ENCODE measurements around the gene ARHGAP18.

Gene ARHGAP18

DNA sequence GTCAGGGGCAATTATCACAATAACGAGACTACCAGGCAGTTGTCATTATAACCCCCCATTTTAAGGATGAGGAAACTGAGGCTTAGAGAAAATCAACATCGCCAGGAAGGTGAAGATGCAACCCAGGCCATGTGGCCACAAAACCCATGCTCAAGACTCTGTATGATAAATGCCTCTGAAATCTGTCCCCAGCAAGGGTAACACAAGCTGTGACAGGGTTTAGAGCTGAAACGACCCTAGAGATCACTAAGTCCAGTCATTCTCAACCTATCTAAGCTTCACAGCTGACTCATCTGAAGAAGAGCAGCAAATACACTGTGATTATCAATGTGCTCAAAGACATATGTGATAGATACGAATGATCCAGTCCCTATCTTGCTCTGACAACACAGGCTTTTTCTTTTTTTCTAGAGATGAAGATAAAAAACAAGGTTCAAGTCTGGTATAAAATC lies 47.0 kb downstream of the ARHGAP18 start:
- DNase-seq = no peak

DNA sequence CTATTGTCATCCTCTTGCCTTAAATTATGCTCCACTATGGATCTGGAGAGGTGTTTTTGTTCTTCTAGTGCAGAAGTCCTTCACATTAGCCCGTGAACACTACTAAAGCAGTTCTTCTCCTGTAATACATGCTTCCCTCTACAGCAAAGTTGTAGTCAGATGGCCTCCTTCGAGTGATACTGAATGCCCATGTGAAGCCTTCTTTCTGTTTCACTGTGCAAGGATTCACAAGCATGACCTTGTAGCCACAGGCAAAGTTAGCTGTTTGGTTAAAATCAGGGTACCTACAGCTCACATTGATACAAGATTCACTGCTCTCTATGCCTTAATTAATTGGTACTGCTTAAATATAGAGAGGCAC lies 47.6 kb downstream of the ARHGAP18 start:
- DNase-seq = no peak

DNA sequence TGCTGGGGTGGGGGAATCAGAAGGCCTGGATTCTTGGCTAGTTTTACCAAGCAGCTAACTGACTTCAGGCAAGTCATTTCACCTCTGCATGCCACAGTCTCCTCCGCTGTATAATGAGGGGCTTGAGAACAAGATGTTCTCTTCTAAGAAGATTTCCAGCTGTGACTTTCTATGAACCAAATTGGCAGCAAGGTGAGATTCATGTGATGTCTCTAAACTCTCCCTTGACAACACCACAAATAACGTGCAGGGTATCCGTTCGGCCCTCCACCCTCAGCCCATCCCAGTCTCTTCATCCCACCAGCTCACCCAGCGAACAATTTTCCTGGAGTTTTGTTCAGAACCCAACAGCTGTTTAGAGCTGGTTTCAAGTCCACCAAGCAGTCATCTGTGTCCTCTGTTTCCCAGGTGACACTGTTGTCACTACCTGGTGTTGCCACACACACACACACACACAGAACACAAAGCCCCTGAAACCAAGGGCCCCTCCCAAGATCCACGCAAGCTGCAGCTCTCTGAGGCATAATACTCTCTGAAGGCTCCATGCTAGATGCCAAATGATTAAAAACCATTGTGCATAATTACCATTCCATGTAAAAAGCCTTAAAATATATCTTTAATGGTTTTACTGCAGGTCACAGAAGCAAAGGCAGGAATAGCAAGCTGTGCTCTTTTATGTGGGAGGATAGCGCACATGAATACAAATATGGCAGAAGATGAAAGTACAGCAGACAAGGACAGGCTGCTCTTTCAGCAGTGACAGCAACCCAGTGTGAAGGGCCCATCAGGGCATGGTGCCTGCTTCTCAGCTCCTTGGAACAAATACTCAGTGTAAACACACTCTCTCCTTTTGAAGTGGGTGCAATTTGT lies 48.2 kb downstream of the ARHGAP18 start:
- no peak for DNase-seq

DNA sequence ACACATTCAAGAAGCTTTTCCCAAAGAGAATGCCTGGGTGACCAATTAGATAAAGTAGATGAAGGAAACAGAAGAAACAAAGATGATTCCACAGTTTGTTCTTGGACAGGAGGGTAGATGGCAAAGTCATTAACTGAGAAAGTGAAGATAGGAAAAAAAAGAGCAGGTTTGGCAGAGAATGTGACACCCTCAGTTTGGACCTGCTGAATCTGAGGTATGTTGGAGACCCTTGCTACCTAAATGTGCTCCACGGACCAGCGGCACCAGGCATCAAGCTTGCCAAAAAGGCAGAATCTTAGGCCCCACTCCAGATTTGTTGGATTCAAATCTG lies 49.7 kb downstream of the ARHGAP18 start:
- DNase-seq = no peak

DNA sequence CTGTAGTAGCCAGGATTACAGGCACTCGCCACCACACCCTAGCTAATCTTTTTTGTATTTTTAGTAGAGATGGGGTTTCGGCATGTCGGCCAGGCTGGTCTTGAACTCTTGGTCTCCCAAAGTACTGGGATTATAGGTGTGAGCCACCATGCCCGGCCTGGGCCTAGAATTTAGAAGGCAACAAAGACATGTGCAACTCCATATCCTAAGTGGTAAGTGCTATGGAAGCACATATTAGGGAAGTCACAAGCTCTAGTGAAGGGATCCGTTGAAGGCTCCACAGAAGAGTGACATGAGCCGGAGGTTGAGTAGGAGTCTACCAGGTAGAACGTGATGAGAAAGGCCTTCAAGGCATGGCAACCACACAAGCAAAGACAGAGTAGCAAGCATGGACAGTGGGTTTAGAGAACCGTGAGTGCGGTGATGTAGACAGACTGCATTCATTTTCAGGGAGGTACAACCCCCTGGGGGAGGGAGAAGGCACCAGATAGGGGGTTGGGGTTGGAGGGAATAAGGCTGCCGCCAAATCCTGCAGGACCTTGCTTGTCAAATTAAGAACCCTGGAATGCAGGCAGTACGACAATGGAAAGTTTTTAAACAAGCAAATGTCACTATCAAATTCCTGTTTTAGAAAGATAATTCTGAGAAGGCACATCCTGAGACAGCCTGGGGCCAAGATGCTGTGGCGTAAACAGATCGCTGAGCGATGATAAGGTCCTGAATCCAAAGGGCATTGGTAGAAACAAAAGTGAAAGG lies 50.2 kb downstream of the ARHGAP18 start:
- DNase-seq = no peak

DNA sequence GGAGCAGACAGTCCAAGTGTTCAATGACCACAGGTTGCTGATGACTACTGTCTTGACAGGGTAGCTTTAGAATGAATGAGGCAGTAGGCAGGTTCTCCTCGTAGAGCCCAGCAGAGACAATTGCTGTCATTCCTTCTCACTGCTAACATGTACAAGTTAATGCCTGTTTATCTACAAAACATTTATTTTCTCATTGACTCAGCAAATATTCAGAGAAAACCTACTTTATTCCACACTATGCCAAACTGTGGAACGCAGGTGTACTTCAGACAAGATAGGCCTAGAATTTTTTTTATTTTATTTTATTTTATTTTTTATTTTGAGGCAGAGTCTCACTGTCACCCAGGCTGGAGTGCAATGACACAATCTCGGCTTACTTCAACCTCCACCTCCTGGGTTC lies 50.8 kb downstream of the ARHGAP18 start:
- DNase-seq = no peak

DNA sequence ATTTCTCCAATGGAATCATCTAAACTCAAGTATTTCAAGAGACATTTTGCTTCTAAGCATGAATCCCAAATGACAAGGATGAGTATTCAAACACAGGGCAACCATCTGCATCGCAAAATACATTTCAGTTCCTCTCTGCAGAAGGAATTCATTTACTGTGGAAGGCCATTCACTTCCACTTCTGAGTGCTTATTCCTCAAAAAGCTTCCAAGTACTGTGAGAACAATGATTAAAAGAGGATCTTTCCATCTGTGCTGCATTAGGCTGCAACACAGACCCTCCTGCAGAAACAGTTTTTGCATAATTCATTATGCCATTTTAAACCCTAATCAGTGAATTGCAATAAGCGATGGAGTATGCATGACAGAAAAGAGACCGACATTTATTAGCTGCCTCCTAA lies 52.5 kb downstream of the ARHGAP18 start:
- DNase-seq = no peak

DNA sequence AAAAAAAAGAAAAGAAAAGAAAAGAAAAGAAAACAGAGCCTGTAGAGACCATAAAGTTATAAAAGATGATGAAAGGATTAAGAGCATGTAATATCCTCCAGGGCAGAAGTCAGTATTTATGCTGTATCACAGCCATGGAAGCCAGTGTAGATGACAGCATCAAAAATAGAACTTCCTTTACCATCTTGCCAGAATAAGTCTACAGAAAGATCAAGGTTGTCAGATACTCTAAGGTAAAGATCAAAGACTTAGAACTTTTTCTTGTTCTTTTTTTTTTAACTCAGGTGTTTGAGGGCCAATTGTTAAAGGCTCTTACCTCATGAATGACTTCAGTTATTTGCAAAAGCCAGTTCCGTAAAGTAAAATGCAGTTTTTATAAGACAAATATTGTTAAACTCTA lies 54.6 kb downstream of the ARHGAP18 start:
- no peak for DNase-seq

DNA sequence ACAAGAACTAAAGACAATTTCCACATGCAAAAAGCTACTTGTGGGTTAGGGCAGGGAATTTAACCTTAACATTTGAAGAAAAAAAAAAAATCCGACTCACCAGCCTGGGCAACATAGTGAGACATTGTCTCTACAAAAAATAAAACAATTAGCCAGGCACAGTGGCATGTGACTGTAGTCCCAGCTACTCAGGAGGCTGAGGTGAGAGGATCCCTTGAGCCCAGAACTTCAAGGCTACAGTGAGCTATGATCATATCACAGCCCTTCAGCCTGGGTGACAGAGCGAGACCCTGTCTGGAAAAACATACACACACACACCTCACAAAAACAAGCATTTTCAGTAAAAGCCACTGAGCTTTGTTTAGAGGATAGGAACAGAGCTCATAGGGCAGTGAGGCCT lies 56.2 kb downstream of the ARHGAP18 start:
- DNase-seq = no peak

DNA sequence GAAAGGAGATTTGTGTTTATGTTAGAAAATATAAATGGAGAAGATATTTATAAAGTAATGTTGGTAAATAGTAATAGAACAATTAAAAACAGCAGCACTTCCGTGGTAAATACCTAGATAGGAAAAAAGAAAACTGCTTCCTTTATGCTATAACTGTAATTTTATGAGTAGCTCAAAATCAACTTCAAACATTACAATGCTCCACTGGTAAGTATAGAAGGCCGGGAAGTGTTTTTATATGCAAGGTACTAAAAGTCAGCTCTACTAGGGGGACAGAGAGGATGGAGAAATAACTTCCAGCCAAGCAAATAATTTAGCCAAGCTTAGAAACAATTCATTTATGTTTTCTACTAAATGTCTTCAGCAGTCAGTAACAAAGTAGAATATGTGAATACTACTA lies 56.7 kb downstream of the ARHGAP18 start:
- DNase-seq = no peak

DNA sequence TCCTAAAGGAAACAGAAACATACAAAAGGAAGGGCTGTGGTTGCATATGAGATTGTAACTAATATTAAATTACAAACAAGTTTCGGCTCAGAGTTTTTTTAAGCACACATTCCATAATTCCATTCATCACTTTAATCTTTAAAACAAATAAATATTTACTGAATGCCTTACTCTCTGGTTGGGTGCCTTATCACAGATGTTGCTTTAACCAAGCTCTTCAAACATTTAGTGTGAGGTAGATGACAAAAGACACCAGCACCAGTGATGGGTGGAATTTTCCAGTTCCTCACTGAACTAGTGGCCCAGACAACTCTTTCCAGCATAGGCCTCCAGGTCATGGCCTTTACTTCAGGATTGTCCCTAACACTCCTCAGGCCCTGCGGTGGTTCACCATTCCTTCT lies 58.7 kb downstream of the ARHGAP18 start:
- no peak for DNase-seq

DNA sequence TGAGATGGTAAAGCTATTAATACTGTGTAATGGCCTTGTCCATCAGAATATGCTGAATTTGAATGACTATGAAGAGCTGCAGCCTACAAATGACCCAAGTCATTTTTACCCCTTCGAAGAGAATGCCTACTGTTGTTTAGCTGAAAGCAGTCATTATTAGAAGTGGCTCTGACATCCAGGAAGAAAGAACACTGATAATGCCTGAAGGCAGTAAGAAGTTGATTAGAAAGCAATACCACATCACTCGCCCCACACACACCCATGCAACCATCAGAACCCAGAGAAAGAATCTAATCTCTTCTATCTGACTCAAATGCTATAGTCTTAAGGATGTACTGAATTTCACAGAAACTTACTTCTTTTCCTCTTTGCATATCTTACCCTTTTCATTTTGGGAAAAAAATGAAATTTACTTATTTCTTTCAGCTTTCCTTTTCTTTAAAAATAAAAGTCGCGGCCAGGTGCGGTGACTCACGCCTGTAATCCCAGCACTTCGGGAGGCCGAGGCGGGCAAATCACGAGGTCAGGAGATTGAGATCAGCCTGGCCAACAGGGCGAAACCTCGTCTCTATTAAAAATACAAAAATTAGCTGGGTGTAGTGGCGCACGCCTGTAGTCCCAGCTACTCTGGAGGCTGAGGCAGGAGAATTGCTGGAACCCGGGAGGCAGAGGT lies 61.0 kb downstream of the ARHGAP18 start:
- no peak for DNase-seq

DNA sequence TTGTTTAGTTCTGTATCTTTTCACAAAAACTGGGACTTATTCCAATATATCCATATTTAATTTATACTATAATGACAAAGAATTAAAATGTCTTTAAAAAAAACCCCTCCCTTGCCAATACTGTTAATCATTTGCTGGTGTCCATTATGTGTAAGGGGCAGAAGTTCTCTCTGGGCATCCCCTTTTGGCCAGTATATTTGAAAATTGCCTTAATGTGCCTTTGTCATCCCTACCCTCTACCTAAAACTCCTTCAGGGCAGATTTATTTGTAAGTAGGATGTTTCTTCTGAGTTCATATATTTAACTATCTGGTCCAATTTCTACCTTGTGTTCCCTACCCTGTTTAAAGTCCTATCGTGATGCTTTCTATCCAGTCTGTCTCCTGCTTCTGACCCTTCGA lies 62.9 kb downstream of the ARHGAP18 start:
- no peak for DNase-seq

DNA sequence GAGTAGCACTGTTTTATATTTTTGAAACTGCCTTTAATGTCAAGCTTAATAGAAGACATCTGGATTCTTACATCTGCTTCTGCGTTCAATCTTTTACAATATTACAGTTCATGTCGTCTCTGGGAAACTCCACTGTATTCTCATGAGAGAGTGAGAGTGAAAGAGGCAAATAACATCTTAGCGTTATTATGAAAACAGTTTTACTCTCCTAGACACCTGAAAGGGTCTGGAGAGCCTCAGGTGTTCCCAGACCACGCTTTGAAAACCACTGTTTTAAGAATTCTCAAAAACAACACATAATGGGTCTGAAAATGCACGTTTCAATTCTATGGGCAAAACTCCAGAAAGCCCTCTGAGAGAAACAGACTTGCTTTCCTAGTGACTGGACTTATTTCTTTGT lies 63.3 kb downstream of the ARHGAP18 start:
- no peak for DNase-seq

DNA sequence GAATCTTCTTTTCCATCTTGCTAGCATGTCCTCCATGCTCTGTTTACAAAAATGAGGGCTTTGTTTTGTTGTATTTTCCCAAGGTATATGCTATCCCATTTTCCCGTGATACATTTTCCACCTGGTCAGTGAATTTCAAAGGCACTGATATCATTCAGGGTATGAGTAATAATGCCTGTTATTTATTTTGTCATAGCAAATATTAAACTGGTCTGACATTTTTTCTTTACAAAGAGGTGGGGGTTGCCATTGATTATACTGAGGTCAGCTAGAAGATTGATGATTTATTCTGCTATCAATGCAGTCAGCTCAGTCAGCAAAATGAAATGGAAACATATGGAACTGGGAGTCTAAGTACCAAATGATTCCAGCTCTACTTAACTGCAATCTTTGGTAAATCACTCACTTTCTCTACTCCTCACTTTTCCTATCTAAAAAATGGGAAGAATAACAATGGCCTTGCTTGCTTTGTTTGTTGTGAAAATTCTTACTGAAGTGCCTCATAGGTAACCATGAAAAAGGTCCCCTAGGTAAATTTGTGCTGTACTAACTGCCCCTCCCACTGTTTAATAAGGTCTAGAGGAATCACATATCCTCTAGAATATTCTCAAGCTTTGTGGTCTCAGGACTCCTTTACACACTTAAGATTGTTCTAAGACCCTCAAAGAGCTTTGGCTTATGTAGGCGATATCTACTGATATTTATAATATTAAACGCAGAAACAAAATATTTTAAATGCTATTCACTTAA lies 64.0 kb downstream of the ARHGAP18 start:
- no peak for DNase-seq

DNA sequence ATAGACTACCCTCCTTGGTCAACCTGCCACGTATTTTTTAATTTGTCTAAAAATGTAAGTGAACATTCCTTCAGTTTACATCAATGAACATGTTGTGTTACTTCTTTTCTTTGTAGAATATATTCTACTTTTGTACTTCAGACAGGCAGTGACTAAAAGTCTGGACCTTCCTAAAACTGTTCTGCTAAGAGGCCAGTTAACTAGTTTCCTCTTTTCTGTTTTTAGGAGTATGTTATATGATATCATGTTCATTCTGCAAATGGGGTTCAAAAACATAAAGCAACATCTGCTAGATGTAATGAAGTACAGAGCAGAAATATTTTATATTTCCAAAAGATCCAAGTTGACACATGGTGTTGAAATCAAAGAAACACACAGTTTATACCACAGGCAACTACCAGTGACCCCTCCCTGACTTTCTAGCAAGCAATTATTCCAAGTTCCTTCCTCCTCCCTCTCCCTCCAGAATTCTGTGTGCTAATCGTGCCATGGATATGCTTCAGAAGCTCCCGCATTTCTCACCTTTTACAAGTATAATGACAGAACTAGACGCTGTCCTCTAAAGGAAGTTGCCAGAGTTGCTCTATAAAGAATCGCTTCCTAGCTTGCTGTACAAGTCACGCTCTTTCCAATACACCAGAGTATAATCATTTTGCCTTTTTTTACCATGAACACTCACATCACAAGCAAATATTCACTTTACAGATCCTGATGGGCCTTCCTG lies 64.7 kb downstream of the ARHGAP18 start:
- DNase-seq = no peak

DNA sequence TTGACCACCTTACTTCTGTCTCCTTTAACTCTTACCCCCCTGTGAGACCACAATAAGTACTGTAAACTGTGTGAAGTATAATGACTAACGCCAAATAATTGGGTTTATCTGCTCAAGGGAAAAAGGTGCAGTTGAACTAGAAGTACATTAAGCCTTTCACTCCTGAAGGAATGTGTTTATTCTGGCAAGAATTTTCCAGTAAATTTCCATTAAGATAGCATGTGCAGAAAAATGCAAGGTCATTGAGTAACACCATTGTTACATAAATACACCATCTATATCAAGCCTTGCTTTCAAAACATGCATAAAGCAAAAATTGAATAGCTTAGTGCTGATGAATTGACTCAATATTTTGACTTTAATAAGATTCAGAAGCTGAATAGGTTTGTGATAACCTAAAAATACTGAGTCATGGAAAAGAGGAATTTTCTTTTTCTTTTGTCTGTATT lies 65.4 kb downstream of the ARHGAP18 start:
- no peak for DNase-seq

DNA sequence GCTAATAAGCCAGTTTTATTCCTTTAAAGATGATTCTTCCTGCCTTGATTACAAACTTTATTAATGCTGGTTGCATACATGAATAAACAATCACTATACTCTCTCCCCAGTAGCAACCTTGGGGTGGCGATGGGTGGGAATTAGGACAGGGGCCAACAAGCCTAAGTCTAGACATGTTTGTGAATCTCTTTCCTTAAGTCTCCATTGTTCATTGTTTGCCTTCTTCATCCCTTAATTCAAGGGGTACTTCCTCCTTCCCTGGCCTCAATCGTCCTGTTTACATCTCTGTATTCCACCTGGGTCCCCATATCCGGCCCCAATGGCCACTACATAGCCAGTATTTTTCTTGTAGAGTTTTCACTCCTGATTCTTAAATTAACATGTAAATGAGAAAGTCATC lies 66.0 kb downstream of the ARHGAP18 start:
- DNase-seq = no peak

DNA sequence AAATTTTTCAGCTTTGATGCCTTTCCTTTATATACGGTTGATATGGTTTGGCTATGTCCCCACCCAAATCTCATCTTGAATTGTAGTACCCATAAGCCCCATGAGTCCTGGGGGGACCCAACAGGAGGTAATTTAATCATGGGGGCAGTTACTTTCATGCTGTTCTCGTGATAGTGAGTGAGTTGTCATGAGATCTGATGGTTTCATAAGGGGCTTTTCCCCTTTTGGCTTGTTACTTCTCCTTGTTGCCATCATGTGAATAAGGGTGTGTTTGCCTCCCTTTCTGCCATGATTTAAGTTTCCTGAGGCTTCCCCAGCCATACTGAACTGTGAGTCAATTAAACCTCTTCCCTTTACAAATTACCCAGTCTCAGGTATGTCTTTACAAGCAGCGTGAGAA lies 66.8 kb downstream of the ARHGAP18 start:
- no peak for DNase-seq

DNA sequence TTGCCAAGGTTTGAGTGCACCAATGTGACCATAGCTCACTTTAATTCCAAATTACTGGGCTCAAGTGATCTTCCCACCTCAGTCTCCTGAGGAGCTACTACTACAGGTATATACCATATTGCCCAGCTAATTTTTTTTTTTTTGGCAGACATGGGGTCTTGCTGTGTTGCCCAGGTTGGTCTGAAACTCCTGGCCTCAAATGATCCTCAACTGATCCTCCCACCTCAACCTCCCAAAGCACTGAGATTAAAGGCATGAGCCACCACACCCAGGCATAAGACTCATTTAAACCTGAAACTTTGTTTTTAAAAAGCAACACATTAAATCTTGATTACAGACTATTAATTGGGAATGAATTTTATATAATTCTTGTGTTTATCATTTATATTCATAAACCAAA lies 67.7 kb downstream of the ARHGAP18 start:
- no peak for DNase-seq

DNA sequence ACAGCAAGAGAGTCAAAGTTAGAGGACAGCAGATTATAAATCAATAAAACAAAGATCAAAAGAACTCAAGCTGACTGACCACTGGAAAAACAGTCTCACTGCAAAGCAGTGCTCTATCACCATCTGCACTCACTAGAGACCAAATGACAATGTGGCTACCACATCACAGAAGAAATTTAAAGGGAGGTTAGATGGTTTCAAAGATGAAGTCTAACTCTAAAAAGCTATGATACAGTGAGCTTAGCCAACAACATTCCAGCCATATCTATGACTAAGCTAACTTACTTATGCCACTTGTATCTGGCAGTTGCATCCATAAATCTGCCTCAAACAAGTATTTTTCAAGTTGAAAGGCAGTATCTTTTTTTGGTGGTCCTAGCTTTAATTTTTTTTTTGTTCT lies 68.6 kb downstream of the ARHGAP18 start:
- no peak for DNase-seq

DNA sequence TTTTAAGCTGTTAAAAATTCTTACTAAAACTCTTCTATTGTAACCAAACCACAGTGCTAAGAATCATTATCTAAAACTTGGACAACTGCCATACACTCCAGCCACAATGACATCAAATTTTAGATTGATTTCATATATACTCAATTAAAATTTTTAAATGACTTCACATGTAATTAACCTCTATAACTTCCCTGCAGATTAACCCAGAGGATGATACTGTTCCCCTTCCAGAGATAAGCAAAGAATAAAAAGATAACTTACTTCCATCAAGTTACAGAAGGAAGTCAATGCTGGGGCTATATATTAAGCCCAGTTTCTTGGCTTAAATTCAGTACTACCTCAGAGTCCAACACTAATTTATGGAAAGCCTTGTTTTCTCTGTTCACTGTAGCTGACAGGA lies 71.3 kb downstream of the ARHGAP18 start:
- DNase-seq = no peak

Data from stimulated activated CD4-positive, alpha-beta T cell treated with anti-CD3 and anti-CD28 coated beads, Interleukin-4, amount 100 ng/mL, for 1 hour (primary cell).